Measurements from ENCODE around the gene AATK. TPM values are rescaled to one million over a fixed set of nuclear protein-coding genes. Genes with fewer than 3 reads are reported as not detected.

AATK gene
- total and polyA plus RNA-seq, 2 experiments from 2014 or later, result 0.25 to 1.6 TPM

DNA sequence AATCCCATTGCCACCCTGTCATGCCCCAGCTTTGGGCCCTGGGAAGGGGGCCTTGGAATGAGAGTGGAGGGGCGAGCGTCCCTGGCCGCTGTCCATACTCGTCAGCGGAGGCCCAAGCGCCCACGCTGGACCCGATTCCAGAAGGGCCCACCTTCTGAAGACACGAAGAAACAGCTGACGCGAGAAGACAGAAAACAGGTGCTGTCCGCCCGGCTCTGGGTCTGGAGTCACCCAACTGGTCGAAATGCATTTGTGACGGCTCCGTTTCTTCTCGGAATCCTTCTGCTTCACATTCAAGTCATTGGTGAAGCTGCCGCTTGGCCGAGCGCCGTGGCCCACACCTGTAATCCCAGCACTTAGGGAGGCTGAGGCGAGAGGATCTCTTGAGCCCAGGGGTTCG, 53.6 kb downstream of the AATK start:
- H3K27me3 ChIP-seq (replicated peaks; ENCODE audit: insufficient read depth), result no peaks in the 10 kb centered on the region
- no peaks in the 10 kb centered on the region for H3K9me3 ChIP-seq (ENCODE audit: low read depth)
- no peak overlapping the region for H3K27ac ChIP-seq
- H3K9me2 ChIP-seq (ENCODE audit: insufficient read depth), result no peaks in the 10 kb centered on the region
- no peak overlapping the region for H3K4me2 ChIP-seq (ENCODE audit: unreplicated experiment)
- H3K79me2 ChIP-seq (ENCODE audit: insufficient read depth), result no peaks in the 10 kb centered on the region
- 91 to 92% methylated on average over 23 of the region's 23 CpGs for WGBS, 2 experiments (ENCODE audit: low coverage in 1 of 2, low lambda C conversion rate in 2 of 2, missing lambda C conversion rate in 2 of 2)
- H3F3A ChIP-seq (ENCODE audit: insufficient read depth), result no peaks in the 10 kb centered on the region
- H3K36me3 ChIP-seq (ENCODE audit: low read depth), result no peaks in the 10 kb centered on the region
- no peak overlapping the region for H3K4me3 ChIP-seq
- no peaks in the 10 kb centered on the region for H4K20me1 ChIP-seq (ENCODE audit: insufficient read depth)
- H3K9ac ChIP-seq, result no peak overlapping the region
- in situ Hi-C loops (cut with MboI), result no loop called here
- no peak overlapping the region for H2AFZ ChIP-seq
- H3K4me1 ChIP-seq (ENCODE audit: insufficient read depth), result no peaks in the 10 kb centered on the region
- DNase-seq, result no peak
- TF ChIP-seq EZH2phosphoT487 (IDR thresholded peaks at IDR 0.05; ENCODE audit: insufficient read depth, low read depth) (no peak), EZH2 (IDR thresholded peaks at IDR 0.05; ENCODE audit: insufficient read depth, poor library complexity, severe bottlenecking) (no peak)

DNA sequence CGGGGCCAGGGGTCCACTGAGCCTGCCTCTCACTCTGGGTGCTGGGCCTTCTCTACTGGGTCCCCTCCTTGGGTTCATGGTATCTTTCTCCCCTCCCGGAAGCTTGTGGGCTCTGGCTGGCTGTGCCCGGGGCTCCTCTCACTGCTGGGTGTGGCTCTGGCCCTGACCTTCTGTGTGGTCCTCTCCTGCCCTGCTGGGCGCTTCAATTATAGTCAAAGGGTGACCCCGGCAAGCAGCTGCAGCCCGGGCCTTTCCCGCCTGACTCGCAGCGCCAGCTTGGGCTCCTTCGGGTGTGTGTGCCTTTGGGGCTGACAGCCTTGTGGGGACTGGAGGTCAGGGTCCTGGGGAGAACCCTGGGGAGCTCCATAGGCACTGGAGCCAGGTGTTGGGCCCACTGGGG, 55.0 kb downstream of the AATK start:
- no peaks in the 10 kb centered on the region for H3K4me1 ChIP-seq (ENCODE audit: insufficient read depth)
- no peaks in the 10 kb centered on the region for H4K20me1 ChIP-seq (ENCODE audit: insufficient read depth)
- no peaks in the 10 kb centered on the region for H3K9me2 ChIP-seq (ENCODE audit: insufficient read depth)
- no peak overlapping the region for H2AFZ ChIP-seq
- no peaks in the 10 kb centered on the region for H3K79me2 ChIP-seq (ENCODE audit: insufficient read depth)
- whole genome bisulfite sequencing, 2 experiments (ENCODE audit: low coverage in 1 of 2, low lambda C conversion rate in 2 of 2, missing lambda C conversion rate in 2 of 2), result 79 to 81% methylated on average over 10 of the region's 10 CpGs
- H3K9me3 ChIP-seq (ENCODE audit: low read depth), result no peaks in the 10 kb centered on the region
- DNase-seq, result no peak
- no peak overlapping the region for H3K4me2 ChIP-seq (ENCODE audit: unreplicated experiment)
- TF ChIP-seq EZH2phosphoT487 (IDR thresholded peaks at IDR 0.05; ENCODE audit: insufficient read depth, low read depth) (no peak), EZH2 (IDR thresholded peaks at IDR 0.05; ENCODE audit: insufficient read depth, poor library complexity, severe bottlenecking) (no peak)
- H3K36me3 ChIP-seq (ENCODE audit: low read depth), result no peaks in the 10 kb centered on the region
- H3K4me3 ChIP-seq, result no peak overlapping the region
- no peak overlapping the region for H3K27ac ChIP-seq
- no peak overlapping the region for H3K9ac ChIP-seq
- H3F3A ChIP-seq (ENCODE audit: insufficient read depth), result no peaks in the 10 kb centered on the region
- no peaks in the 10 kb centered on the region for H3K27me3 ChIP-seq (replicated peaks; ENCODE audit: insufficient read depth)
- in situ Hi-C loops (cut with MboI), result no loop called here

DNA sequence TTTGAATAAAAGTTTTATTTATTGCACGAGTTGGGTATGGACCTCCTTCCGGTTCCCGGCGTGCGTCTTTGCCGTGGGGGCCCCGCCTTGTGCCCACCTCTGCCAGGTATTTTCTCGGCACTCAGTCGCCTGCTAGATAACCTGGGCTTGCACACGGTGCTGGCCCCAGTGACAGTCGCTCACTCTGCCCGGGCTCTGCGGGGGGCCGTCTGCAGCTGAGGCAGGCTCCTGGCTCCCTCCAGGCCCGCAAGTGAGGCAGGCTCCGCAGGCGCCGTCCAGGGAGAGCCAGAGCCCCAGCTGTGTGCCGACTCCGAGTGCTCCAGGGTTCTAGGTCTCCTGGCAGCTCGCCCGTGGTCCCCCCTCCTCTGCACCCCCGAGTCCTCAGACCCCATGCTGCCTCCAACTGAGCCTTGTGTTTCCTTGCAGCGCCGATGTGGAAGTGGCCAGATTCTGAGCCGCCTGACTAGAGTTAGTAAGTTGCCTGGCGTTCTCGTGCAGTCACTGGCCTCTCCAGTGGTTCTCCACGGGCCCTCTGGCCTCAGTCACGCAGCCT, 55.5 kb downstream of the AATK start:
- no peak for DNase-seq
- Histone ChIP-seq H2AFZ (no peak overlapping the region), H3K27ac (no peak overlapping the region), H3K36me3 (ENCODE audit: low read depth) (no peaks in the 10 kb centered on the region), H3K4me1 (ENCODE audit: insufficient read depth) (no peaks in the 10 kb centered on the region), H3K4me3 (no peak overlapping the region), H3K27me3 (replicated peaks; ENCODE audit: insufficient read depth) (no peaks in the 10 kb centered on the region), H4K20me1 (ENCODE audit: insufficient read depth) (no peaks in the 10 kb centered on the region), H3K79me2 (ENCODE audit: insufficient read depth) (no peaks in the 10 kb centered on the region), H3K9me3 (ENCODE audit: low read depth) (no peaks in the 10 kb centered on the region), H3F3A (ENCODE audit: insufficient read depth) (no peaks in the 10 kb centered on the region), H3K9ac (no peak overlapping the region), H3K4me2 (ENCODE audit: unreplicated experiment) (no peak overlapping the region), H3K9me2 (ENCODE audit: insufficient read depth) (no peaks in the 10 kb centered on the region)
- no peak for TF ChIP-seq EZH2phosphoT487 (IDR thresholded peaks at IDR 0.05; ENCODE audit: insufficient read depth, low read depth)
- TF ChIP-seq EZH2 (IDR thresholded peaks at IDR 0.05; ENCODE audit: insufficient read depth, poor library complexity, severe bottlenecking), result no peak
- 89 to 91% methylated on average over 26 to 30 of the region's 30 CpGs for WGBS, 2 experiments (ENCODE audit: low coverage in 1 of 2, low lambda C conversion rate in 2 of 2, missing lambda C conversion rate in 2 of 2)
- in situ Hi-C loops (cut with MboI), result no loop called here

DNA sequence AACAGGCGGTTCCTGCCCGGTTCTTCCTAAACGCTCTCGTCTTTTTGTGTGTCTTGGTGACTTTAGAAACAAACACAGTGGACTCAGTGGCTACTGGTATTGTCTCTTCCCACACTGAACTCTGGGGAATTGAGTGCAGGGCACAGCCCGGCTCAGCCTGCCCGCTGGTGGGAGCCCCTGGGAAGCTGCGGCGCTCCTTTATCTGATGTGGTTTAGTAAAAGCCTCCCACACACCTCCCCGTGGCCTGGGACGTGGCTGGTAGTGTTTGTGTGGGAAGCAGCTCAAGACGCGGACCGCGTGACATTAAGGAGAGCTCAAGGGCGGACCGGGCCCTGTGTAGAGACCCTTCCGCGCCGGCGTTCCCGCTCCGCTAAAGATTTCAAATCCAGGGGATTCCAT, 56.1 kb downstream of the AATK start:
- no peaks in the 10 kb centered on the region for H3K4me1 ChIP-seq (ENCODE audit: insufficient read depth)
- WGBS, 2 experiments (ENCODE audit: low coverage in 1 of 2, low lambda C conversion rate in 2 of 2, missing lambda C conversion rate in 2 of 2), result 92 to 95% methylated on average over 22 of the region's 22 CpGs
- no peak for DNase-seq
- H3K4me2 ChIP-seq (ENCODE audit: unreplicated experiment), result no peak overlapping the region
- in situ Hi-C loops (cut with MboI), result no loop called here
- no peak overlapping the region for H3K4me3 ChIP-seq
- no peaks in the 10 kb centered on the region for H3K27me3 ChIP-seq (replicated peaks; ENCODE audit: insufficient read depth)
- no peaks in the 10 kb centered on the region for H3K79me2 ChIP-seq (ENCODE audit: insufficient read depth)
- no peak overlapping the region for H2AFZ ChIP-seq
- no peaks in the 10 kb centered on the region for H3K9me2 ChIP-seq (ENCODE audit: insufficient read depth)
- H3F3A ChIP-seq (ENCODE audit: insufficient read depth), result no peaks in the 10 kb centered on the region
- no peak overlapping the region for H3K9ac ChIP-seq
- no peak overlapping the region for H3K27ac ChIP-seq
- H3K36me3 ChIP-seq (ENCODE audit: low read depth), result no peaks in the 10 kb centered on the region
- H4K20me1 ChIP-seq (ENCODE audit: insufficient read depth), result no peaks in the 10 kb centered on the region
- no peaks in the 10 kb centered on the region for H3K9me3 ChIP-seq (ENCODE audit: low read depth)
- TF ChIP-seq EZH2phosphoT487 (IDR thresholded peaks at IDR 0.05; ENCODE audit: insufficient read depth, low read depth) (no peak), EZH2 (IDR thresholded peaks at IDR 0.05; ENCODE audit: insufficient read depth, poor library complexity, severe bottlenecking) (no peak)

DNA sequence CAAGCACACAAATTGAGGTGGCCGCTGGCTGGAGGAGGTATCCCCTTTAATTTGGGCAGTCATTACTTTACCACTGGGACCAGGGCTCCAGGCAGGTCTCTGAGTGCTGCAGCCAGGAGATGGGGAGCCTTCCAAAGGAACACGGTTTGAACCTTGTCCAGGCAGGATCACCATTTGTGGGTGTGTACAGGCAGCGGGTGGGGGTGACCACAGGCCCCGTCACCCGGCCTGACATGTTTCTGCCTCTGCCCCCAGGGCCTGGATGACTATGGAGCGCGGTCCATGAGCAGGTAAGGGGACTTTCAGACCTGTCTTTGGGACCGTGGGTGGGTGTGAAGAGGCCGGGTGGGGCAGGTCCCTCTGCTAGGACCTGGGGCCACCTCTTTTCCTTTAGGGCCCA, 57.8 kb downstream of the AATK start:
- no peaks in the 10 kb centered on the region for H3F3A ChIP-seq (ENCODE audit: insufficient read depth)
- no peak for TF ChIP-seq EZH2 (IDR thresholded peaks at IDR 0.05; ENCODE audit: insufficient read depth, poor library complexity, severe bottlenecking)
- TF ChIP-seq EZH2phosphoT487 (IDR thresholded peaks at IDR 0.05; ENCODE audit: insufficient read depth, low read depth), result no peak

More for the DNA sequence above, 57.8 kb downstream of the AATK start:
- DNase-seq, result no peak
- H3K27ac ChIP-seq, result no peak overlapping the region
- in situ Hi-C loops (cut with MboI), result no loop called here
- no peak overlapping the region for H2AFZ ChIP-seq
- no peaks in the 10 kb centered on the region for H3K9me2 ChIP-seq (ENCODE audit: insufficient read depth)
- no peaks in the 10 kb centered on the region for H3K4me1 ChIP-seq (ENCODE audit: insufficient read depth)
- no peaks in the 10 kb centered on the region for H3K79me2 ChIP-seq (ENCODE audit: insufficient read depth)
- no peak overlapping the region for H3K4me2 ChIP-seq (ENCODE audit: unreplicated experiment)
- H4K20me1 ChIP-seq (ENCODE audit: insufficient read depth), result no peaks in the 10 kb centered on the region
- no peaks in the 10 kb centered on the region for H3K27me3 ChIP-seq (replicated peaks; ENCODE audit: insufficient read depth)
- H3K36me3 ChIP-seq (ENCODE audit: low read depth), result no peaks in the 10 kb centered on the region
- 93% methylated on average over 9 of the region's 9 CpGs for WGBS, 2 experiments (ENCODE audit: low coverage in 1 of 2, low lambda C conversion rate in 2 of 2, missing lambda C conversion rate in 2 of 2)
- H3K9ac ChIP-seq, result no peak overlapping the region
- H3K9me3 ChIP-seq (ENCODE audit: low read depth), result no peaks in the 10 kb centered on the region
- H3K4me3 ChIP-seq, result no peak overlapping the region
